Loucy (cell line): Measurements from ENCODE around the gene SLC7A11.

Source experiments
- H2AFZ ChIP-seq: fragments of 200-600 bp; sonication (generic); 2 replicates; pipeline ENCODE4 v1.6.0; 2016; ENCODE audit warnings: antibody characterized with exemption, mild to moderate bottlenecking, low read length, moderate library complexity
- H3F3A ChIP-seq: fragments of 200-600 bp; 2 replicates; pipeline ENCODE4 v1.6.0; 2016; ENCODE audit warnings: antibody characterized with exemption, low read depth, mild to moderate bottlenecking
- H3K27me3 ChIP-seq: fragments of 200-600 bp; sonication (generic); 2 replicates; pipeline ENCODE4 v1.6.1; 2014; ENCODE audit warnings: low read length, mild to moderate bottlenecking; ENCODE audit not compliant: insufficient read depth, poor library complexity, severe bottlenecking
- H3K36me3 ChIP-seq: fragments of 200-600 bp; sonication (generic); 2 replicates; pipeline ENCODE4 v1.6.1; 2016; ENCODE audit warnings: low read length; ENCODE audit not compliant: insufficient read depth
- H3K4me1 ChIP-seq: fragments of 200-600 bp; sonication (generic); 2 replicates; pipeline ENCODE4 v1.5.1; 2014; ENCODE audit warnings: low read length, mild to moderate bottlenecking; ENCODE audit not compliant: insufficient read depth, poor library complexity, severe bottlenecking
- H3K4me2 ChIP-seq: fragments of 200-600 bp; sonication (generic); 2 replicates; pipeline ENCODE4 v1.6.0; 2014; ENCODE audit warnings: antibody characterized with exemption, low read length, low read depth, mild to moderate bottlenecking; ENCODE audit not compliant: poor library complexity, severe bottlenecking
- H3K4me3 ChIP-seq: fragments of 200-600 bp; sonication (generic); 2 replicates; pipeline ENCODE4 v1.5.1; 2014; ENCODE audit warnings: low read length, mild to moderate bottlenecking, mixed read lengths; ENCODE audit not compliant: poor library complexity, severe bottlenecking
- H3K79me2 ChIP-seq: fragments of 200-600 bp; sonication (generic); 2 replicates; pipeline ENCODE4 v1.6.1; 2014; ENCODE audit warnings: low read length; ENCODE audit not compliant: insufficient read depth
- H3K9ac ChIP-seq: fragments of 200-600 bp; sonication (generic); 2 replicates; pipeline ENCODE4 v1.6.0; 2014; ENCODE audit warnings: mild to moderate bottlenecking, low read depth, low read length, moderate library complexity; ENCODE audit not compliant: poor library complexity, severe bottlenecking
- H3K9me2 ChIP-seq: fragments of 200-600 bp; sonication (generic); replicated peaks from 2 replicates; pipeline ENCODE4 v1.6.1; 2016; ENCODE audit warnings: low read depth, low read length, mixed read lengths
- H3K9me3 ChIP-seq: fragments of 200-600 bp; sonication (generic); 2 replicates; pipeline ENCODE4 v1.6.1; 2014; ENCODE audit warnings: mild to moderate bottlenecking, antibody characterized with exemption, low read length, low read depth; ENCODE audit not compliant: insufficient read depth
- H4K20me1 ChIP-seq: fragments of 200-600 bp; sonication (generic); 2 replicates; pipeline ENCODE4 v1.6.0; 2014; ENCODE audit warnings: antibody characterized with exemption, low read length, mild to moderate bottlenecking; ENCODE audit not compliant: insufficient read depth, poor library complexity, severe bottlenecking
- EZH2phosphoT487 ChIP-seq: fragments of 200-600 bp; IDR thresholded peaks from 2 replicates; pipeline ENCODE4 v1.6.1; 2018; ENCODE audit warnings: antibody characterized with exemption, mild to moderate bottlenecking, moderate library complexity, borderline replicate concordance
- TF ChIP-seq, protein P1 (sequence below): fragments of 200-600 bp; sonication (generic); conservative IDR thresholded peaks from 2 replicates; pipeline ENCODE4 v1.5.1; 2014; ENCODE audit warnings: mild to moderate bottlenecking, antibody characterized with exemption, low read length

The SLC7A11 gene

DNA sequence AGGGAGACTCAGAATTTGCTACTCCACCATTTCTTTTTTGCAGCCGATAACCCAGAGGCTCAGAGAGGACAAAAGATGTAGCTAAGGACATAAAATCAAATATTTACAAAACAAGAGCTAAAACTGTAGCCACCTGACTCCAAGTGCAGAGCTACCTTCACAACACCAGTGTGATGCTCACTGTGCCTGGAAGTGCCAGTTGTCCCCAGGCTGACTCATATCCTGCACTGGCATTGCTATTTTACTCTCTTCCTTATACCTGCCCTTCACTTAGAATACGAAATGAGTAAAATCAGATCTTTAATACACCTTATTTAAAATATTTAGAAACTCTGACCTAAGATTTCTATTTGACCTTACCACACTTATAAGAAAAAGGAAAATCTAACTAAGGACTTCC, 39.5 kb downstream of the SLC7A11 start:
- Histone ChIP-seq H3K4me2 (no peak overlapping the region), H3K79me2 (no peaks in the 10 kb centered on the region), H3K36me3 (no peaks in the 10 kb centered on the region), H3K4me3 (no peak overlapping the region), H3K27me3 (no peaks in the 10 kb centered on the region), H2AFZ (no peak overlapping the region), H3F3A (no peaks in the 10 kb centered on the region), H3K9ac (no peak overlapping the region), H3K9me3 (no peaks in the 10 kb centered on the region), H3K9me2 (no peaks in the 10 kb centered on the region), H3K4me1 (peaks cover 4% of the 10 kb centered on the region), H4K20me1 (no peaks in the 10 kb centered on the region)
- TF ChIP-seq, protein P1, sequence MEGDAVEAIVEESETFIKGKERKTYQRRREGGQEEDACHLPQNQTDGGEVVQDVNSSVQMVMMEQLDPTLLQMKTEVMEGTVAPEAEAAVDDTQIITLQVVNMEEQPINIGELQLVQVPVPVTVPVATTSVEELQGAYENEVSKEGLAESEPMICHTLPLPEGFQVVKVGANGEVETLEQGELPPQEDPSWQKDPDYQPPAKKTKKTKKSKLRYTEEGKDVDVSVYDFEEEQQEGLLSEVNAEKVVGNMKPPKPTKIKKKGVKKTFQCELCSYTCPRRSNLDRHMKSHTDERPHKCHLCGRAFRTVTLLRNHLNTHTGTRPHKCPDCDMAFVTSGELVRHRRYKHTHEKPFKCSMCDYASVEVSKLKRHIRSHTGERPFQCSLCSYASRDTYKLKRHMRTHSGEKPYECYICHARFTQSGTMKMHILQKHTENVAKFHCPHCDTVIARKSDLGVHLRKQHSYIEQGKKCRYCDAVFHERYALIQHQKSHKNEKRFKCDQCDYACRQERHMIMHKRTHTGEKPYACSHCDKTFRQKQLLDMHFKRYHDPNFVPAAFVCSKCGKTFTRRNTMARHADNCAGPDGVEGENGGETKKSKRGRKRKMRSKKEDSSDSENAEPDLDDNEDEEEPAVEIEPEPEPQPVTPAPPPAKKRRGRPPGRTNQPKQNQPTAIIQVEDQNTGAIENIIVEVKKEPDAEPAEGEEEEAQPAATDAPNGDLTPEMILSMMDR: no peak
- TF ChIP-seq EZH2phosphoT487: no peak

DNA sequence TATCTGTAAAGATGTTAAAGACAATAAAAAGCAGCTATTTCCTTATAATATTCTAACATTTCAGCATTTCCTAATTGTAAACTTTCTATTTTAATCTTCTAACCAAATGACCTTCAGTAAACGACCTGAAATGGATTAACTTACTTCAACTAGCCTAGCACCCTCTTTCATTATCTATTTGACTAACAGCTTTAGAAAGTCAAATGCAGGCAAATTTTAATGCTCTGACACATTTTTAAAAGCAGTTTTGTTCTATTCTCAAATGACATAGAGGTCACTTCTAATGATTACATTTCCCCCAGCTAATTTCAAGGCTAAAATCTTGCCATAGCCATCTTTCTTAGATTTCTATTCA, 41.9 kb downstream of the SLC7A11 start:
- Histone ChIP-seq H4K20me1 (no peaks in the 10 kb centered on the region), H3K9me3 (no peaks in the 10 kb centered on the region), H3K9me2 (no peaks in the 10 kb centered on the region), H3K79me2 (no peaks in the 10 kb centered on the region), H2AFZ (no peak overlapping the region), H3K4me2 (no peak overlapping the region), H3K9ac (no peak overlapping the region), H3K36me3 (no peaks in the 10 kb centered on the region), H3F3A (no peaks in the 10 kb centered on the region), H3K4me3 (no peak overlapping the region), H3K4me1 (peaks cover 4% of the 10 kb centered on the region), H3K27me3 (no peaks in the 10 kb centered on the region)
- no peak for TF ChIP-seq EZH2phosphoT487
- TF ChIP-seq, protein P1: no peak

DNA sequence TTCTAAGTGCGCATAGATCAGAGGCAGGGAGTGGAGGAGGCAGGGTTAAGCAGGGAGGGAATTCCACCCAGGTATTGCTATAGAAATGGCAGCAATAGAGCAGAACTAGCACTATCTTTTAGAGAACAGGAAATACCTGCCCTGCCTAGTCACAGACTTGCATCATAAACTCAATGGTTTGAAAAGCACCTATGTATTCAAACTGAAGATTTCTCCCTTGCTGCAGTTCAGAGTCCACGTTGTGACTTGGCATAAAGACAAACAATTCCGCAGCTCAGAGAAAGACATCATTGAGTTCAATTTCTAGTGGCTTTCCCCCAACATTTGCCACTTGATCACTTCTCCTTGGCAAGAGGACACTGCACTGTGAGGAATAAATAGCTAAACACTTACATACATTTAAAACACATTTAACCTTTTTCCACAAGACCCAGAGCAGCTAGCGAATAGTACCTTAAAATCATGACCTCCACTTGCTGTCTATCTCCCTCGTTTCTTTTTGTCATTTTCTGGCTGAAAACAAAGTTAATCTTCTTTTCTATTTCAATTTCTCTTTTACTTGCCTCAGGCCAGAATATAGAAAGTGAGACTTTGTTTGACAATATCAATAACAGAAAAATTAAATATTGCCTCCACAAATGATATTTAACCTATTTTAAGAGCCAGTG, 42.4 kb downstream of the SLC7A11 start:
- Histone ChIP-seq H3K9me2 (no peaks in the 10 kb centered on the region), H3K27me3 (no peaks in the 10 kb centered on the region), H4K20me1 (no peaks in the 10 kb centered on the region), H3K9me3 (no peaks in the 10 kb centered on the region), H2AFZ (no peak overlapping the region), H3F3A (no peaks in the 10 kb centered on the region), H3K79me2 (no peaks in the 10 kb centered on the region), H3K4me1 (peaks cover 4% of the 10 kb centered on the region), H3K9ac (no peak overlapping the region), H3K36me3 (no peaks in the 10 kb centered on the region), H3K4me3 (no peak overlapping the region), H3K4me2 (no peak overlapping the region)
- no peak for TF ChIP-seq EZH2phosphoT487
- TF ChIP-seq, protein P1: no peak
